Panc1 (cell line): ENCODE data around the gene SLC12A8.

ENCODE experiments used
- POLR2AphosphoS5 ChIP-seq: IDR thresholded peaks from 2 replicates; pipeline ENCODE4 v1.6.1; 2012; ENCODE audit warnings: mild to moderate bottlenecking, low read depth, low read length, moderate library complexity
- SIN3A ChIP-seq: IDR thresholded peaks from 2 replicates; pipeline ENCODE4 v1.6.1; 2012; ENCODE audit warnings: low read depth, mild to moderate bottlenecking, low read length, moderate library complexity, borderline replicate concordance; ENCODE audit not compliant: insufficient read depth
- TCF7L2 ChIP-seq: IDR thresholded peaks from 2 replicates; pipeline ENCODE4 v1.6.1; 2011; ENCODE audit warnings: mild to moderate bottlenecking, low read depth, low read length, inconsistent platforms
- TF ChIP-seq, protein P1 (sequence below): fragments of 450-650 bp; IDR thresholded peaks from 2 replicates; pipeline ENCODE4 v1.5.1; 2017; ENCODE audit warnings: mild to moderate bottlenecking
- TF ChIP-seq, protein P2 (sequence below), 2 experiments: IDR thresholded peaks; 2 replicates each; pipeline ENCODE4 v1.6.1; 2011 to 2012; ENCODE audit warnings: low read depth in 2 of 2, control low read depth in 1 of 2, low read length in 1 of 2, mild to moderate bottlenecking in 1 of 2, moderate library complexity in 1 of 2; ENCODE audit not compliant: insufficient read depth in 1 of 2

DNA sequence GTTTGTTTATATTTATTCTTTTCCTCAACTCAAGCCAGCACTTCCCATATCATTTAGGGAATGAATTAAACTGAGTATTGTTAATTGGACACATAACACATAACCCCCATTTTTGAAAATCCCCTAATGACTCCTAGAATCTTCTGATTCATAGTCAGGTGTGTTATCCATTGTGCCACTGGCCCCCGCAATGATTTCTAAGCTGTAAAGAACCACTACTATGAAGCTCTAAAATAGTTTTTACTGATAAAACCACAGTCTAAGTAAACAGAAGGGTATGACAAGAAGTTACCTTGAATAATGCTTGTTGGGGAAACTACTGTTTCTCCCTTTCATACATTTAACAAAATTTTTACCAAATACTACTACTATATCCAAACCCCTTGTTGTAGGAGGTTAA lies 22.3 kb upstream of the SLC12A8 start:
- TF ChIP-seq, protein P1, sequence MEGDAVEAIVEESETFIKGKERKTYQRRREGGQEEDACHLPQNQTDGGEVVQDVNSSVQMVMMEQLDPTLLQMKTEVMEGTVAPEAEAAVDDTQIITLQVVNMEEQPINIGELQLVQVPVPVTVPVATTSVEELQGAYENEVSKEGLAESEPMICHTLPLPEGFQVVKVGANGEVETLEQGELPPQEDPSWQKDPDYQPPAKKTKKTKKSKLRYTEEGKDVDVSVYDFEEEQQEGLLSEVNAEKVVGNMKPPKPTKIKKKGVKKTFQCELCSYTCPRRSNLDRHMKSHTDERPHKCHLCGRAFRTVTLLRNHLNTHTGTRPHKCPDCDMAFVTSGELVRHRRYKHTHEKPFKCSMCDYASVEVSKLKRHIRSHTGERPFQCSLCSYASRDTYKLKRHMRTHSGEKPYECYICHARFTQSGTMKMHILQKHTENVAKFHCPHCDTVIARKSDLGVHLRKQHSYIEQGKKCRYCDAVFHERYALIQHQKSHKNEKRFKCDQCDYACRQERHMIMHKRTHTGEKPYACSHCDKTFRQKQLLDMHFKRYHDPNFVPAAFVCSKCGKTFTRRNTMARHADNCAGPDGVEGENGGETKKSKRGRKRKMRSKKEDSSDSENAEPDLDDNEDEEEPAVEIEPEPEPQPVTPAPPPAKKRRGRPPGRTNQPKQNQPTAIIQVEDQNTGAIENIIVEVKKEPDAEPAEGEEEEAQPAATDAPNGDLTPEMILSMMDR, result no peak
- TF ChIP-seq SIN3A (no peak), POLR2AphosphoS5 (no peak), TCF7L2 (no peak)
- TF ChIP-seq, protein P2, sequence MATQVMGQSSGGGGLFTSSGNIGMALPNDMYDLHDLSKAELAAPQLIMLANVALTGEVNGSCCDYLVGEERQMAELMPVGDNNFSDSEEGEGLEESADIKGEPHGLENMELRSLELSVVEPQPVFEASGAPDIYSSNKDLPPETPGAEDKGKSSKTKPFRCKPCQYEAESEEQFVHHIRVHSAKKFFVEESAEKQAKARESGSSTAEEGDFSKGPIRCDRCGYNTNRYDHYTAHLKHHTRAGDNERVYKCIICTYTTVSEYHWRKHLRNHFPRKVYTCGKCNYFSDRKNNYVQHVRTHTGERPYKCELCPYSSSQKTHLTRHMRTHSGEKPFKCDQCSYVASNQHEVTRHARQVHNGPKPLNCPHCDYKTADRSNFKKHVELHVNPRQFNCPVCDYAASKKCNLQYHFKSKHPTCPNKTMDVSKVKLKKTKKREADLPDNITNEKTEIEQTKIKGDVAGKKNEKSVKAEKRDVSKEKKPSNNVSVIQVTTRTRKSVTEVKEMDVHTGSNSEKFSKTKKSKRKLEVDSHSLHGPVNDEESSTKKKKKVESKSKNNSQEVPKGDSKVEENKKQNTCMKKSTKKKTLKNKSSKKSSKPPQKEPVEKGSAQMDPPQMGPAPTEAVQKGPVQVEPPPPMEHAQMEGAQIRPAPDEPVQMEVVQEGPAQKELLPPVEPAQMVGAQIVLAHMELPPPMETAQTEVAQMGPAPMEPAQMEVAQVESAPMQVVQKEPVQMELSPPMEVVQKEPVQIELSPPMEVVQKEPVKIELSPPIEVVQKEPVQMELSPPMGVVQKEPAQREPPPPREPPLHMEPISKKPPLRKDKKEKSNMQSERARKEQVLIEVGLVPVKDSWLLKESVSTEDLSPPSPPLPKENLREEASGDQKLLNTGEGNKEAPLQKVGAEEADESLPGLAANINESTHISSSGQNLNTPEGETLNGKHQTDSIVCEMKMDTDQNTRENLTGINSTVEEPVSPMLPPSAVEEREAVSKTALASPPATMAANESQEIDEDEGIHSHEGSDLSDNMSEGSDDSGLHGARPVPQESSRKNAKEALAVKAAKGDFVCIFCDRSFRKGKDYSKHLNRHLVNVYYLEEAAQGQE (IDR thresholded peaks at IDR 0.05; ENCODE audit: insufficient read depth in 1 of 2, low read depth in 2 of 2, low read length in 1 of 2), result no peak
